Measurements from ENCODE around the gene URI1. TPM values are rescaled to one million over a fixed set of nuclear protein-coding genes. Genes with fewer than 3 reads are reported as not detected.

Gene URI1
- total and polyA plus RNA-seq, 2 of the 8 experiments (the other 6 are each of a cell fraction or from before 2014, with no cell fraction given), result 27.7 to 64.3 TPM

DNA sequence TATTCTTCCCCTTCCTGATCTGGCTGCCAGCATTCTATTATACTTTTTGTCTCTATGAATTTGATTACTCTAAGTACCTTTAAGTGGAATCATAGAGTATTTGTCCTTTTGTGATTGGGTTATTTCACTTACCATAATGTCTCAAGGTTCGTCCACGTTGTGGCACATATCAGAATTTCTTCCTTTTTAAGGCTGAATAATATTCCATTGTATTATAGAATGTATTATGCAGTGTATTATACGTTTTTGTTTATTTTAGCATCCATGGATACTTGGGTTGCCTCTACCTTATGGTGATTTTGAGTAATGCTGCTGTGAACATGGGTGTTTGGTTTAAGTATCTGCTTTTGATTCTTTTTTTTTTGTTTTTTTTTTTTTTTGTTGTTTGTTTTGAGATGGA, 19.3 kb downstream of the URI1 start:
- 91% methylated on average over 3 of the region's 3 CpGs; no CpG with 5 or more reads in 1 of the 2 experiments for WGBS, 2 experiments (ENCODE audit: extremely low coverage in 1 of 2, insufficient coverage in 1 of 2, insufficient read length in 1 of 2, insufficient replicate concordance in 2 of 2, low coverage in 1 of 2, low lambda C conversion rate in 2 of 2, missing lambda C conversion rate in 1 of 2)
- H4K8ac ChIP-seq (ENCODE audit: extremely low read depth, insufficient read depth, low read length), result no peak overlapping the region
- H3K56ac ChIP-seq (replicated peaks; ENCODE audit: insufficient read length, low read depth, low read length), result no peak overlapping the region
- 0 out of 4 replicates have a peak, but pooled peaks cover 0 to 2% of the 10 kb centered on the region in 2 experiments for H3K9me3 ChIP-seq (ENCODE audit: insufficient read depth in 2 of 2, low read depth in 1 of 2, low read length in 1 of 2)
- H3K4me2 ChIP-seq (ENCODE audit: insufficient read depth in 1 of 2, low read depth in 2 of 2, low read length in 2 of 2), result no peak overlapping the region
- H3K23ac ChIP-seq (ENCODE audit: insufficient read length), result no peak overlapping the region
- ChIA-PET CTCF (ENCODE audit: partially characterized antibody) (interaction anchor here (1.7 kb wide), 1 partner anchor 10 kb away, joined by 4 read pairs; no protein-coding TSS in a partner anchor), POLR2A (ENCODE audit: partially characterized antibody) (no interaction called here)
- no peak overlapping the region for H3K18ac ChIP-seq (ENCODE audit: extremely low read depth, low read length)
- peaks cover 3% of the 10 kb centered on the region; the same call in 1 of the 2 replicates for H3K79me1 ChIP-seq (ENCODE audit: low read depth, low read length)
- H2BK5ac ChIP-seq (ENCODE audit: low read depth, low read length), result no peak overlapping the region
- no peak overlapping the region for H2AK5ac ChIP-seq (ENCODE audit: low read depth, low read length)
- H2BK12ac ChIP-seq (ENCODE audit: low read depth, low read length), result no peak overlapping the region
- no peak overlapping the region for H3K14ac ChIP-seq (ENCODE audit: insufficient read length)
- H4K91ac ChIP-seq (replicated peaks; ENCODE audit: insufficient read length, low read length), result no peak overlapping the region
- H3K36me3 ChIP-seq (ENCODE audit: control insufficient read depth in 2 of 4, insufficient read depth in 4 of 4, low read length in 3 of 4), result no peaks in the 10 kb centered on the region
- peaks cover 0 to 4% of the 10 kb centered on the region in 2 experiments for H4K20me1 ChIP-seq (replicated peaks in 1 of 2; ENCODE audit: control insufficient read depth in 1 of 2, insufficient read depth in 2 of 2, low read length in 2 of 2)
- no peak overlapping the region for H3K4me3 ChIP-seq (ENCODE audit: extremely low read depth in 1 of 4, insufficient read depth in 2 of 4, low read depth in 3 of 4, low read length in 4 of 4)
- TF ChIP-seq TBP (IDR thresholded peaks at IDR 0.05; ENCODE audit: low read depth, low read length) (no peak), TCF12 (IDR thresholded peaks at IDR 0.05; ENCODE audit: low read depth, low read length) (no peak), GTF2F1 (IDR thresholded peaks at IDR 0.05; ENCODE audit: borderline replicate concordance, low read depth, low read length) (no peak), SAP30 (IDR thresholded peaks at IDR 0.05; ENCODE audit: insufficient read depth, insufficient replicate concordance, low read length) (no peak)
- TF ChIP-seq, protein P1, sequence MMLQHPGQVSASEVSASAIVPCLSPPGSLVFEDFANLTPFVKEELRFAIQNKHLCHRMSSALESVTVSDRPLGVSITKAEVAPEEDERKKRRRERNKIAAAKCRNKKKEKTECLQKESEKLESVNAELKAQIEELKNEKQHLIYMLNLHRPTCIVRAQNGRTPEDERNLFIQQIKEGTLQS (IDR thresholded peaks at IDR 0.05; ENCODE audit: insufficient read depth, low read depth, low read length), result no peak
- TF ChIP-seq, protein P2, sequence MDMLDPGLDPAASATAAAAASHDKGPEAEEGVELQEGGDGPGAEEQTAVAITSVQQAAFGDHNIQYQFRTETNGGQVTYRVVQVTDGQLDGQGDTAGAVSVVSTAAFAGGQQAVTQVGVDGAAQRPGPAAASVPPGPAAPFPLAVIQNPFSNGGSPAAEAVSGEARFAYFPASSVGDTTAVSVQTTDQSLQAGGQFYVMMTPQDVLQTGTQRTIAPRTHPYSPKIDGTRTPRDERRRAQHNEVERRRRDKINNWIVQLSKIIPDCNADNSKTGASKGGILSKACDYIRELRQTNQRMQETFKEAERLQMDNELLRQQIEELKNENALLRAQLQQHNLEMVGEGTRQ (IDR thresholded peaks at IDR 0.05; ENCODE audit: low read length), result no peak
- FAIRE-seq (no peak), DNase-seq (ENCODE audit: low read depth in 1 of 2, low spot score in 2 of 2) (no peak)
- H4K5ac ChIP-seq (ENCODE audit: insufficient read length, low read depth, low read length), result no peak overlapping the region
- no peak overlapping the region for H2BK20ac ChIP-seq (ENCODE audit: low read length)
- H3K4me1 ChIP-seq (replicated peaks in 1 of 4; ENCODE audit: control insufficient read depth in 3 of 4, insufficient read depth in 4 of 4, low read length in 3 of 4), result no peaks in the 10 kb centered on the region
- no peak overlapping the region for H3K4ac ChIP-seq (replicated peaks; ENCODE audit: insufficient read length, low read depth, low read length)
- H3K23me2 ChIP-seq (ENCODE audit: low read depth, low read length), result no peaks in the 10 kb centered on the region
- H2BK120ac ChIP-seq (replicated peaks; ENCODE audit: low read depth, low read length), result no peak overlapping the region
- peaks cover 3 to 97% of the 10 kb centered on the region in 2 experiments for H3K79me2 ChIP-seq (ENCODE audit: control insufficient read depth in 1 of 2, insufficient read depth in 2 of 2, low read length in 2 of 2)
- no peak overlapping the region for H3K9ac ChIP-seq (replicated peaks in 1 of 4; ENCODE audit: extremely low read depth in 1 of 4, low read depth in 3 of 4, low read length in 3 of 4)
- H2AFZ ChIP-seq (ENCODE audit: low read length), result no peak overlapping the region
- no peak overlapping the region for H2BK15ac ChIP-seq (ENCODE audit: low read length)
- no peak overlapping the region for H3K27ac ChIP-seq (ENCODE audit: low read depth, low read length)
- no peaks in the 10 kb centered on the region for H3K27me3 ChIP-seq (replicated peaks in 1 of 4; ENCODE audit: control insufficient read depth in 3 of 4, extremely low read depth in 1 of 4, insufficient read depth in 3 of 4, low read length in 3 of 4)

Data from H1 (cell line).